Activated CD8-positive, alpha-beta memory T cell treated with anti-CD3 and anti-CD28 coated beads, Interleukin-2, amount 50 U/mL, for 24 hours (primary cell): Measurements from ENCODE around the gene SESN2.

ENCODE experiments used
- DNase-seq: peaks from one replicate; pipeline ENCODE4 v3.0.0-alpha.2; 2020; ENCODE audit errors: extremely low read depth

SESN2 gene

GRCh38 chr1:28259252-28259933 lies at the start of gene SESN2:
TSS of gene SESN2 (plus strand) at chr1:28259518. CDS start at chr1:28259848, 330 bp downstream.
- DNase-seq, result peak; percentile 99

- DNase-seq, result no peak
Observed at GRCh38 chr1:28209700-28210099, 49.6 kb upstream of the SESN2 start.

GRCh38 chr1:28213315-28213714 lies 46.0 kb upstream of the SESN2 start:
- no peak for DNase-seq

- DNase-seq, result no peak
Observed at GRCh38 chr1:28229089-28229488, 30.2 kb upstream of the SESN2 start.

GRCh38 chr1:28229996-28230395 lies 29.3 kb upstream of the SESN2 start:
- no peak for DNase-seq

- peak; percentile 94 for DNase-seq
Observed at GRCh38 chr1:28232558-28233263, 26.6 kb upstream of the SESN2 start, which contains the start of gene DNAJC8. TSS of gene DNAJC8 (minus strand) at chr1:28233029. CDS start at chr1:28232998, 31 bp downstream.

GRCh38 chr1:28233264-28233606 lies 26.1 kb upstream of the SESN2 start:
- DNase-seq, result no peak

GRCh38 chr1:28235755-28236655 lies 23.3 kb upstream of the SESN2 start, which contains the start of gene ATP5IF1:
TSS of gene ATP5IF1 (plus strand) at chr1:28236124. CDS start at chr1:28236184, 60 bp downstream.
- DNase-seq, result peak; percentile 91

GRCh38 chr1:28236656-28237322 lies 22.5 kb upstream of the SESN2 start:
- DNase-seq, result no peak

GRCh38 chr1:28239004-28239403 lies 20.3 kb upstream of the SESN2 start:
- DNase-seq, result no peak

GRCh38 chr1:28240024-28240423 lies 19.3 kb upstream of the SESN2 start:
- DNase-seq, result no peak

- DNase-seq, result no peak
Observed at GRCh38 chr1:28241638-28242241, 17.6 kb upstream of the SESN2 start.

- no peak for DNase-seq
Observed at GRCh38 chr1:28243685-28244311, 15.5 kb upstream of the SESN2 start.

GRCh38 chr1:28244549-28245251 lies 14.6 kb upstream of the SESN2 start:
- no peak for DNase-seq

- DNase-seq, result no peak
Observed at GRCh38 chr1:28246427-28246832, 12.9 kb upstream of the SESN2 start.

GRCh38 chr1:28247612-28248272 lies 11.6 kb upstream of the SESN2 start:
- no peak for DNase-seq

GRCh38 chr1:28248273-28249012 lies 10.9 kb upstream of the SESN2 start:
- DNase-seq, result peak; percentile 59

GRCh38 chr1:28249013-28249865 lies 10.1 kb upstream of the SESN2 start:
- no peak for DNase-seq
